ENCODE measurements around the gene WSCD2. TPM values are rescaled to one million over a fixed set of nuclear protein-coding genes. Genes with fewer than 3 reads are reported as not detected.
"Not testable (repeated sequence)": the region's sequence is repeated elsewhere in the genome, so short reads cannot be mapped to it uniquely, and the experiment has no call there.

WSCD2 gene
- total RNA-seq, 2 donors from 2014 or later, result not detected

- not testable (repeated sequence) for DNase-seq (ENCODE audit: low spot score in 2 of 2); ATAC-seq; H3K27ac Mint-ChIP-seq; H3K9me3 Mint-ChIP-seq; H3K36me3 Mint-ChIP-seq
Observed at GRCh38 chr12:108225101-108225500, 96.0 kb downstream of the WSCD2 start.

GRCh38 chr12:108226866-108227265 is 97.8 kb downstream of the WSCD2 start:
- Mint-ChIP-seq H3K36me3 (no peaks in the 10 kb centered on the region), H3K27ac (no peak overlapping the region), H3K9me3 (peaks cover 0 to 11% of the 10 kb centered on the region in 2 donors)
- DNase-seq (ENCODE audit: low spot score in 2 of 2), result no peak
- ATAC-seq, result no peak

GRCh38 chr12:108228746-108229145 is 99.7 kb downstream of the WSCD2 start:
- Mint-ChIP-seq H3K9me3 (peaks cover 0 to 11% of the 10 kb centered on the region in 2 donors), H3K27ac (no peak overlapping the region), H3K36me3 (no peaks in the 10 kb centered on the region)
- no peak for DNase-seq (ENCODE audit: low spot score in 2 of 2)
- no peak for ATAC-seq

DNA sequence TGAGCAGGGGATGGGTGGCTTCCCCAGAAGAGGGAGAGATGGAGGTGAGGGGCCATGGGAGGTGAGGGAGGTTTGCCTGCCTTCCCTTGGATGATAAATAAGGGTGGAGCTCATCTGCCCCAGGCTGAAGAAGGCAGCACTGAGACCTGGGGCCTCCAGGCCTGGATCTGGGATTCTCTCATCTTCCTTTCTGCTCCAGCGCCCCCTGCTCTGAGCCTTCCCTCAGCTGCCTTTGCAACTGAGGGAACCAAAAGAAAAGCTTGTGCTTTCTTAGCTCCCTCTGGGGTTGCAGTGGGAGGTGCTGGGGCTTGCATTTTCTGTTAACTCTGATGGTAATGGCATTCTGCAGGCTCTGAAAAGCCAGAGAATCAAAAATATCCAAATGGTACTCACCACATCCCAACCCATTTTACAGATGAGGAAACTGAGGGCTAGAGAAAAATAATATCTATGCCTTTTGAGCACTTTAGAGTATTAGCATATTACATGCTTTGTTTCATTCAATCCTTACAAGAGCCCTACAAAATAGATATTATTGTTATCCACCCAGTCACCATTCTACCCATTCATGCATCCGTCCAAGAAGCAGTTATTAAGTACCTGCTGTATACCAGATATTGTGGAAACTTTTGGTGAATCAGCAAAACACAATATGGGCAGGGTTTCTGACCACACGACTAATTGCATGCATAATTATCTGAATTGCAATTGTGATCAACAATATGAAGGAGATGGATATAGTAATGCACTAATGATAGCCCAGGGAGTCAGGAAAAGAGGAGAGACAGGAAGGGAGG is 102.2 kb downstream of the WSCD2 start:
- H3K27ac Mint-ChIP-seq, result no peak overlapping the region
- H3K9me3 Mint-ChIP-seq, result peaks cover 0 to 8% of the 10 kb centered on the region in 2 donors
- no peak for ATAC-seq
- no peaks in the 10 kb centered on the region for H3K36me3 Mint-ChIP-seq
- DNase-seq (ENCODE audit: low spot score in 2 of 2), result no peak

DNA sequence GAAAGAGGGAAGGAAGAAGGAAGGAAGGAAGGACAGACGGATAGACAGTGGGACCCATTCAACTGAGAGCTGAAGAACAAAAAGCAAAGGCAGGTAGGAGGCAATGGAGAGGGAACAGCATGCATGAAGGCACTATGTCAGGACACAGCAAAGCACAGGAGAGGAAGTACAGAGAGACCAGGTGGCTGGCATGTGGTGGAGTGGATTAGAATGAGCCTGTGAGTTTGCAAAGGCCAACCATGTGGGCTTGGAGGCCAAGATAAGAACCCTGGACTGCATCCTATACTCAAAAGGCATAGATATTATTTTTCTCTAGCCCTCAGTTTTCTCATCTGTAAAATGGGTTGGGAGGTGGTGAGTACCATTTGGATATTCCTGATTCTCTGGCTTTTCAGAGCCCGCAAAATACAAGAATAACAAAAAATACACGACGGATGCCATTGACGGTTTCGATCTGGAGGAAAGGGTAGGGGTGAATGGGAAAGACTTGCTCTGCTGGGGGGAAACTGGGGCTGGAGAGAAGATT is 102.9 kb downstream of the WSCD2 start:
- no peaks in the 10 kb centered on the region for H3K36me3 Mint-ChIP-seq
- DNase-seq (ENCODE audit: low spot score in 2 of 2) (no peak), ATAC-seq (no peak)
- H3K27ac Mint-ChIP-seq, result no peak overlapping the region
- peaks cover 0 to 8% of the 10 kb centered on the region in 2 donors for H3K9me3 Mint-ChIP-seq

DNA sequence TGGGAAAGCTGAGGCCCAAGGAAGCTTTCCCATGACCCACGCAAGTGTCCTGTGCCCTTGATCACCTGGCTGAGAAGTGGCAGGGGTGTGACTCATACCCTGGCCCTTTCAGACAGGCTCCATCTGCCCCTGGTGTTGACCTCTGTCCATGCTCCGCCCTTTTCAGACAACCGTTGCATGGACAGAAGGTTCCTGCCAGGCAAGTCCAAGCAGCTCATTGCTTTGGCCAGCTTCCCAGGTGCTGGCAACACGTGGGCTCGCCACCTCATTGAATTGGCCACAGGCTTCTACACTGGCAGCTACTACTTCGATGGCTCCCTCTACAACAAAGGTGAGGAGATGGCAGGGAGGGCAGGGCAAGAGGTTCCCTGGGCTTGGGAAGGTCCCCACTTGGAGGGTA is 103.5 kb downstream of the WSCD2 start:
- peaks cover 0 to 7% of the 10 kb centered on the region in 2 donors for H3K9me3 Mint-ChIP-seq
- H3K36me3 Mint-ChIP-seq, result no peaks in the 10 kb centered on the region
- ATAC-seq, result no peak
- H3K27ac Mint-ChIP-seq, result no peak overlapping the region
- DNase-seq (ENCODE audit: low spot score in 2 of 2), result no peak

DNA sequence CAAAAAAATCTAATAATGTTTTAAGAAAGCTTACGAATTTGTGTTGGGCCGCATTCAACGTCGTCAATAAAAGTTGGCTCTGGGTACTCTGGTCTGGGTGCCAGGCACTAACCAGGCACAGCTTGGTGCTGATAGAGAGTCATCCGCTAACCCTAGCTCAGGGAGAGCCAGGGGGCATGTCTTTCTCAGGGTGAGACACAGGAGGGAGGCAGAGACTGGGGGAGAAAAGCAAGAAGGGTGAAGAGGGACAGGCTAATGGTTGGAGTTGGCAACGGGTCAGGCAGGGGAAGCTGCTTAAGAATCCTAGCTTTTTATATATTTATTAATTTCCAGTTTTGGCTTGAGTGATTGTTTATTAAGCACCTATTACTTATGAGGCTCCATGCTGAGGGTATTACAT is 105.1 kb downstream of the WSCD2 start:
- ATAC-seq (no peak), DNase-seq (ENCODE audit: low spot score in 2 of 2) (no peak)
- Mint-ChIP-seq H3K36me3 (no peaks in the 10 kb centered on the region), H3K9me3 (peaks cover 0 to 4% of the 10 kb centered on the region in 2 donors), H3K27ac (no peak overlapping the region)

DNA sequence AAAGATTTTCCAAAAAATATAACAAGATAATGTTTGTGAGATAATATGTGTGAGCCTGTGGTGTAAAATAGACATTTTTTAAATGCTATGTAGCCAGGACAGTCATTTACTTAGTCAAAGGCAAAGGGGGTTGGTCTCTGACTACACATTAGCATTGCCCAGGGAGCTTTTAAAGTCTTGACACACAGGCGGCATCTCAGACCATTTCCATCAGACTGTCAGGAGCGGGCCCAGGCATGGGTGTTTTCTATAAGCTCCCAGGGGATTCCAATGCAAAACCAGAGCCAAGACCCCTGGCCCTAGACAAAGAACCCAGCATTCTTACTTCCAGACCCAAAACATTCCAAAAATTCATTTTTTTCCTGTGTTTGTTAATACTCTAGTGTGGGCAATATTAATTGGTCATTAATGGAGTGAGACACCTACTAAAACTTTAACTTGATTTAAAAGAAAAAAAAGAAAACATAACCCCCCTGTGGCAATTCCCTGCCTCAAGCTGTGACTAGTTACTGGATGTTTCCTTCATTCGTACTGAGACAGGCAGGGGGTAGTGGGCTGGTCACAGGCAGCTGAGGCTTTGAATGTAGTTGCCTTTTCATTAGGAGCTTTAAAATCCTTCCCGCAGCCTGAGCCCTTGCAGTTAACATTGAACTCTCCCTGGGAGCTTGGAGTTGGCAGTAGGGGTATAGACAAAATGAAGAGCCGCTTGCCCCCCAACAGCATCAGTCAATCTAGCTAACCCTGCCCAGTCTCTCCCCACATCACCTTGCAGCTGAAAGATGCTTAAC is 106.3 kb downstream of the WSCD2 start:
- Mint-ChIP-seq H3K36me3 (no peaks in the 10 kb centered on the region), H3K27ac (no peak overlapping the region), H3K9me3 (peaks cover 0 to 4% of the 10 kb centered on the region in 2 donors)
- ATAC-seq (no peak), DNase-seq (ENCODE audit: low spot score in 2 of 2) (no peak)

DNA sequence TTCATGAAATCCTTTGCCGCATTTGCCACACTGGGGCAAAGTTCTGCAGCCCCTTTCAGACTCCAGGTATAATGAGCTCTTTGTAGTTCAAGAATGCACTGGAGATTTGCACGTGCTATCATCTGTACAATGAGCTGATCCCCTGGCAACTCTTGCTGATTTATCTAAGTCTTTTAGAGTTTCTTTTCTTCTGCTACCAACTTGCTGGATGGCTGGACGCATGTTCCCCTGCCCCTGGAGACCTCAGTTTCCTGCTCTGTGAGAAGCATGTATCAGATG is 106.8 kb downstream of the WSCD2 start:
- DNase-seq (ENCODE audit: low spot score in 2 of 2) (no peak), ATAC-seq (no peak)
- Mint-ChIP-seq H3K27ac (no peak overlapping the region), H3K9me3 (peaks cover 0 to 4% of the 10 kb centered on the region in 2 donors), H3K36me3 (no peaks in the 10 kb centered on the region)

- no peak overlapping the region for H3K27ac Mint-ChIP-seq
- no peak for DNase-seq (ENCODE audit: low spot score in 2 of 2)
- H3K9me3 Mint-ChIP-seq, result peaks cover 0 to 4% of the 10 kb centered on the region in 2 donors
- H3K36me3 Mint-ChIP-seq, result no peaks in the 10 kb centered on the region
- no peak for ATAC-seq
Observed at GRCh38 chr12:108236366-108236765, 107.3 kb downstream of the WSCD2 start.

DNA sequence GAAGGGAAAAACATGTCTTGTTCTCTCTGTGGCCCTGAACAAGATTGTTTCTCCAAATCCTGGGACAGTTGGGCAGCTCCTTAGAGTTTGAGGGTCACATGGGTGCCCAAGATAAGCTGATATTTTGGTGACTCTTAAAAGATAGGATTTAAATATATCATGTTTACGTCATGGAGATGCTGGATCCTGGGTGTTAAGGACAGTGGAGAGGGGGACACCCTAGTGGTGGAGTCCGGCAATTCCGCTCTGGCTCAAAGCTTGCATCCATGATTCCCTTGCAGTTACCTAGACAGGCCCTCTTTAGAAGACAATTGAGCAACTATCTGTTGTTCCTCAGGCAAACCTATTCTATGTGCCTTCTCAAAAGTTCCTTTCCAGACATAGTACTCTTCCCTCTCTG is 108.2 kb downstream of the WSCD2 start:
- DNase-seq (ENCODE audit: low spot score in 2 of 2) (no peak), ATAC-seq (no peak)
- Mint-ChIP-seq H3K9me3 (no peaks in the 10 kb centered on the region), H3K36me3 (no peaks in the 10 kb centered on the region), H3K27ac (no peak overlapping the region)

GRCh38 chr12:108238474-108238873 is 109.4 kb downstream of the WSCD2 start:
- ATAC-seq (no peak), DNase-seq (ENCODE audit: low spot score in 2 of 2) (no peak)
- H3K9me3 Mint-ChIP-seq, result no peaks in the 10 kb centered on the region

DNA sequence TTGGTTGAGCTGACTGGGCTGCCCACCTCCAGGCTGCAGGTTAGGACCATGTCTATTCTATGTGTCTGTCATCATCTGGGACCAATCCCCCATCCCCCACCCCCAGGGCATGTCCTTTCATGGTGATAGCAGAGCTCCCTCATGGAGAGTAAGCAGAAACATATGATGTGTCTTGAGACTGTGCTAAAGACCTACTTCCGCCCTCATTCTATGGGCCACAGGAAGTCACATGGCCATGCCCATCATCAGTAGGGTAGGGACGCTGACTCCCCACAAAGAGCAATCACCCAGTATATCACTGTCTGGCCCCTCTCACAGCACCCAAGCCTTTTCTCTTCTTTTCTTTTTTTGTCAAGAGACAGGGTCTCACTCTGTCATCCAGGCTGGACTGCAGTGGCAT is 110.3 kb downstream of the WSCD2 start:
- H3K9me3 Mint-ChIP-seq, result no peaks in the 10 kb centered on the region
- ATAC-seq (no peak), DNase-seq (ENCODE audit: low spot score in 2 of 2) (no peak)
- H3K27ac Mint-ChIP-seq, result no peak overlapping the region
- no peaks in the 10 kb centered on the region for H3K36me3 Mint-ChIP-seq

More at GRCh38 chr12:108238474-108238873, 109.4 kb downstream of the WSCD2 start:
- H3K36me3 Mint-ChIP-seq, result no peaks in the 10 kb centered on the region
- H3K27ac Mint-ChIP-seq, result no peak overlapping the region

GRCh38 chr12:108240027-108240785 is 111.1 kb downstream of the WSCD2 start:
- Mint-ChIP-seq H3K36me3 (no peaks in the 10 kb centered on the region), H3K27ac (no peak overlapping the region), H3K9me3 (no peaks in the 10 kb centered on the region)
- no peak for DNase-seq (ENCODE audit: low spot score in 2 of 2)
- ATAC-seq, result no peak

- Mint-ChIP-seq H3K27ac (no peak overlapping the region), H3K36me3 (no peaks in the 10 kb centered on the region), H3K9me3 (no peaks in the 10 kb centered on the region)
- DNase-seq (ENCODE audit: low spot score in 2 of 2) (no peak), ATAC-seq (no peak)
Observed at GRCh38 chr12:108240928-108241327, 111.8 kb downstream of the WSCD2 start.

DNA sequence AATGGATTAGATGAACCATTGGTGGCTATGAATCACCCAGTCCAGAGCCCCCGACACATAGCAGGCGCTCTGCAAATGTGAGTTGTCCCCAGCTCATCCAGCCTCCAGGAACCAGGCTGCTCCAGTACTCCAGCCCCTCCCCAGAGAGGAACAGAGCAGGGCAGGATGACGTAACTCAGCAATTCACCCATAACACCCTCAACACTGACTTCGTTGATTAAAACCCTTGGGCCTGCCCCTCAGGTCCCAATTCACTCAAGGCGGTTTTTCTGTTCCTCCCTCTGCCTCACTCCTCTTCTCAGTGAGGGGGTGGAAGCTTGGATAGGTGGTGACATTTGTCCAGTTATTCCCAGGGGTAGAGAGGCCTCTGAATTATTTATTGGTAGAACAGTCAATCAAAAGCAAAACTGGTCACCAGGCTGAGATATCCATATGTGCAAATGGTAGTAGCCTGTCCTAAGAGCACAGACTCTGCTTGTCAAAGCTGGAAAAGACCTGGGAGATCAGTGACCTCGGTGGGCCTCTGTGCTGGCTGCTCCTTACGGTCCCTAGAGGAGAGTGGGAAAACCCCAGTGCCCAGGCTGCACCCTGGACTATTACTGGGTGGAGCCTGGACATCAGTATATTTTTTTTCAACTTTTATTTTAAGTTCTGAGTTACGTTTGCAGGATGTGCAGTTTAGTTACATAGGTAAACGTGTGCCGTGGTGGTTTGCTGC is 113.1 kb downstream of the WSCD2 start:
- H3K36me3 Mint-ChIP-seq, result no peaks in the 10 kb centered on the region
- H3K9me3 Mint-ChIP-seq, result no peaks in the 10 kb centered on the region
- no peak for DNase-seq (ENCODE audit: low spot score in 2 of 2)
- no peak for ATAC-seq
- no peak overlapping the region for H3K27ac Mint-ChIP-seq

Measured in activated naive CD4-positive, alpha-beta T cell treated with anti-CD3 and anti-CD28 coated beads, Interleukin-2, amount 50 U/mL, for 72 hours (primary cell).